Measurements from ENCODE around the gene HLA-DPB1.

DNA sequence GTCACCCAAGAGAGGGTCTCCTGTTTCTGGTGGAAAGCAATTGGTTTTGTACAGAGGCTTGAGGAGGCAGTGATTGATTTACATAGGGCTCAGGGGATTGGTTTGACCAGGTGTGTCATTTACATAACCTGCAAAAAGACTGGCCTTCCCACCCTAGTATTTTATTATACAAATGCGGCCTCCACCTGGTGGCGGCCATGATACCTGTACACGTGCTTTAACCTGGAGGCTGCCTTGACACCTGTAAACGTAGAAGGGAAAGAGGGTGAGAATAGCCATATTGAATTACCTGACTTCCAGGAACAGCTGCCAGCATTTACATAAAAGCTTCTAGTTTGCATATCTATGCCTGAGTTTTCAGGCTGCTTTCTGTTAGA is 48.7 kb downstream of the HLA-DPB1 start:
- TF ChIP-seq, protein P1, sequence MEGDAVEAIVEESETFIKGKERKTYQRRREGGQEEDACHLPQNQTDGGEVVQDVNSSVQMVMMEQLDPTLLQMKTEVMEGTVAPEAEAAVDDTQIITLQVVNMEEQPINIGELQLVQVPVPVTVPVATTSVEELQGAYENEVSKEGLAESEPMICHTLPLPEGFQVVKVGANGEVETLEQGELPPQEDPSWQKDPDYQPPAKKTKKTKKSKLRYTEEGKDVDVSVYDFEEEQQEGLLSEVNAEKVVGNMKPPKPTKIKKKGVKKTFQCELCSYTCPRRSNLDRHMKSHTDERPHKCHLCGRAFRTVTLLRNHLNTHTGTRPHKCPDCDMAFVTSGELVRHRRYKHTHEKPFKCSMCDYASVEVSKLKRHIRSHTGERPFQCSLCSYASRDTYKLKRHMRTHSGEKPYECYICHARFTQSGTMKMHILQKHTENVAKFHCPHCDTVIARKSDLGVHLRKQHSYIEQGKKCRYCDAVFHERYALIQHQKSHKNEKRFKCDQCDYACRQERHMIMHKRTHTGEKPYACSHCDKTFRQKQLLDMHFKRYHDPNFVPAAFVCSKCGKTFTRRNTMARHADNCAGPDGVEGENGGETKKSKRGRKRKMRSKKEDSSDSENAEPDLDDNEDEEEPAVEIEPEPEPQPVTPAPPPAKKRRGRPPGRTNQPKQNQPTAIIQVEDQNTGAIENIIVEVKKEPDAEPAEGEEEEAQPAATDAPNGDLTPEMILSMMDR (conservative IDR thresholded peaks at IDR 0.05), result no peak
- TF ChIP-seq EZH2 (IDR thresholded peaks at IDR 0.05; ENCODE audit: low read depth), result no peak

All from PC-9 (cell line).